Astrocyte (in vitro differentiated cells and primary cell): ENCODE data around the gene GPRC5B. TPM values are rescaled to one million over a fixed set of nuclear protein-coding genes. Genes with fewer than 3 reads are reported as not detected.

Experiments
- DNase-seq: peaks from one replicate; pipeline ENCODE4 v3.0.0-alpha.2; 2010; ENCODE audit warnings: low read depth
- FAIRE-seq: peaks from 2 replicates; lab custom pipeline; 2011; peaks lifted over from hg19 to GRCh38; lab: Jason Lieb, UNC
- H2AFZ ChIP-seq: 2 replicates; pipeline ENCODE4 v1.6.0; 2012; ENCODE audit warnings: low read depth, low read length, inconsistent platforms
- H3K27ac ChIP-seq: 2 replicates; pipeline ENCODE4 v1.5.1; 2011; ENCODE audit warnings: low read depth, low read length, inconsistent platforms
- H3K27me3 ChIP-seq: 2 replicates; pipeline ENCODE4 v1.6.0; 2011; ENCODE audit warnings: low read length, inconsistent platforms; ENCODE audit not compliant: insufficient read depth
- H3K36me3 ChIP-seq: 2 replicates; pipeline ENCODE4 v1.5.1; 2011; ENCODE audit warnings: low read length, inconsistent platforms; ENCODE audit not compliant: insufficient read depth
- H3K4me1 ChIP-seq: 2 replicates; pipeline ENCODE4 v1.5.1; 2011; ENCODE audit warnings: low read length, inconsistent platforms; ENCODE audit not compliant: insufficient read depth
- H3K4me2 ChIP-seq: 2 replicates; pipeline ENCODE4 v1.6.0; 2012; ENCODE audit warnings: low read length, inconsistent platforms
- H3K4me3 ChIP-seq: 2 replicates; pipeline ENCODE4 v1.5.1; 2011; ENCODE audit warnings: low read depth, mild to moderate bottlenecking, low read length, inconsistent platforms; ENCODE audit not compliant: insufficient read depth
- H3K79me2 ChIP-seq: 2 replicates; pipeline ENCODE4 v1.6.0; 2012; ENCODE audit warnings: mild to moderate bottlenecking, low read length, inconsistent platforms; ENCODE audit not compliant: insufficient read depth
- H3K9ac ChIP-seq: 2 replicates; pipeline ENCODE4 v1.6.0; 2012; ENCODE audit warnings: mild to moderate bottlenecking, low read length, inconsistent platforms
- H3K9me3 ChIP-seq: 2 replicates; pipeline ENCODE4 v1.5.1; 2012; ENCODE audit warnings: low read depth, mild to moderate bottlenecking, low read length, inconsistent platforms; ENCODE audit not compliant: insufficient read depth
- H4K20me1 ChIP-seq: 2 replicates; pipeline ENCODE4 v1.6.0; 2012; ENCODE audit warnings: low read length, inconsistent platforms; ENCODE audit not compliant: insufficient read depth
- H3K27ac Mint-ChIP-seq: one replicate; pipeline ENCODE4 v1.8.0; 2021; ENCODE audit warnings: mild to moderate bottlenecking, mixed read lengths; ENCODE audit not compliant: unreplicated experiment
- H3K27me3 Mint-ChIP-seq: one replicate; pipeline ENCODE4 v1.8.0; 2021; ENCODE audit warnings: low read depth, mixed read lengths; ENCODE audit not compliant: unreplicated experiment
- H3K36me3 Mint-ChIP-seq: one replicate; pipeline ENCODE4 v1.8.0; 2021; ENCODE audit warnings: low read depth, mixed read lengths; ENCODE audit not compliant: unreplicated experiment
- H3K4me1 Mint-ChIP-seq: one replicate; pipeline ENCODE4 v1.8.0; 2021; ENCODE audit warnings: low read depth, mixed read lengths; ENCODE audit not compliant: unreplicated experiment
- H3K4me3 Mint-ChIP-seq: one replicate; pipeline ENCODE4 v1.8.0; 2021; ENCODE audit warnings: mild to moderate bottlenecking, moderate library complexity, mixed read lengths; ENCODE audit not compliant: unreplicated experiment
- H3K9me3 Mint-ChIP-seq: one replicate; pipeline ENCODE4 v1.8.0; 2021; ENCODE audit warnings: mild to moderate bottlenecking, mixed read lengths; ENCODE audit not compliant: unreplicated experiment
- CTCF ChIP-seq: IDR thresholded peaks from 2 replicates; pipeline ENCODE4 v1.5.1; 2011; ENCODE audit warnings: low read depth, mild to moderate bottlenecking, inconsistent platforms, low read length, moderate library complexity; ENCODE audit not compliant: insufficient read depth
- EZH2 ChIP-seq: IDR thresholded peaks from 2 replicates; pipeline ENCODE4 v1.6.1; 2012; ENCODE audit warnings: mild to moderate bottlenecking, low read length, inconsistent platforms; ENCODE audit not compliant: insufficient read depth
- total RNA-seq: library from RNA; stranded (reverse); gene quantifications from 2 replicates; pipeline ENCODE4 v1.2.1, GENCODE V29; 2021

The GPRC5B gene
- total RNA-seq, 1 donor from 2014 or later = 9.3 TPM

GRCh38 chr16:19859603-19860002 is 25.0 kb downstream of the GPRC5B start:
- H3K4me1 ChIP-seq = peaks cover 27% of the 10 kb centered on the region
- peak overlapping the region; percentile 95 for H3K27ac ChIP-seq
- Mint-ChIP-seq H3K27me3 (no peaks in the 10 kb centered on the region), H3K4me3 (no peak overlapping the region), H3K36me3 (peaks cover 8% of the 10 kb centered on the region), H3K9me3 (no peaks in the 10 kb centered on the region), H3K4me1 (peaks cover 21% of the 10 kb centered on the region), H3K27ac (peak overlapping the region; percentile 41)
- FAIRE-seq = no peak
- no peak overlapping the region for H3K4me3 ChIP-seq
- peak overlapping the region; percentile 85 for H3K9ac ChIP-seq
- no peaks in the 10 kb centered on the region for H4K20me1 ChIP-seq
- peak overlapping the region; percentile 81 for H3K4me2 ChIP-seq
- H3K36me3 ChIP-seq = no peaks in the 10 kb centered on the region
- H2AFZ ChIP-seq = no peak overlapping the region
- no peaks in the 10 kb centered on the region for H3K79me2 ChIP-seq
- DNase-seq = no peak
- H3K9me3 ChIP-seq = no peaks in the 10 kb centered on the region
- TF ChIP-seq EZH2 (no peak), CTCF (no peak)
- no peaks in the 10 kb centered on the region for H3K27me3 ChIP-seq

- Histone ChIP-seq H3K27me3 (no peaks in the 10 kb centered on the region), H3K4me2 (no peak overlapping the region), H3K27ac (peak overlapping the region; percentile 95), H2AFZ (no peak overlapping the region), H3K9ac (no peak overlapping the region), H3K36me3 (no peaks in the 10 kb centered on the region), H3K4me1 (peaks cover 27% of the 10 kb centered on the region), H3K9me3 (no peaks in the 10 kb centered on the region), H3K4me3 (no peak overlapping the region), H4K20me1 (no peaks in the 10 kb centered on the region), H3K79me2 (no peaks in the 10 kb centered on the region)
- Mint-ChIP-seq H3K9me3 (no peaks in the 10 kb centered on the region), H3K4me1 (peaks cover 21% of the 10 kb centered on the region), H3K27me3 (no peaks in the 10 kb centered on the region), H3K36me3 (peaks cover 8% of the 10 kb centered on the region), H3K27ac (no peak overlapping the region), H3K4me3 (no peak overlapping the region)
- no peak for FAIRE-seq
- no peak for DNase-seq
- TF ChIP-seq EZH2 (no peak), CTCF (no peak)
Measured at GRCh38 chr16:19859166-19859565, 25.5 kb downstream of the GPRC5B start.

- Histone ChIP-seq H3K36me3 (no peaks in the 10 kb centered on the region), H3K4me3 (no peak overlapping the region), H4K20me1 (no peaks in the 10 kb centered on the region), H3K79me2 (no peaks in the 10 kb centered on the region), H3K27ac (peak overlapping the region; percentile 44), H3K9ac (peak overlapping the region; percentile 29), H3K4me2 (peak overlapping the region; percentile 71), H3K9me3 (no peaks in the 10 kb centered on the region), H3K4me1 (peaks cover 27% of the 10 kb centered on the region), H2AFZ (peak overlapping the region; percentile 32), H3K27me3 (no peaks in the 10 kb centered on the region)
- peaks cover 21% of the 10 kb centered on the region for H3K4me1 Mint-ChIP-seq
- no peak overlapping the region for H3K4me3 Mint-ChIP-seq
- peaks cover 8% of the 10 kb centered on the region for H3K36me3 Mint-ChIP-seq
- DNase-seq (peak; percentile 77), FAIRE-seq (no peak)
- no peak overlapping the region for H3K27ac Mint-ChIP-seq
- TF ChIP-seq EZH2 (no peak), CTCF (no peak)
- no peaks in the 10 kb centered on the region for H3K9me3 Mint-ChIP-seq
- no peaks in the 10 kb centered on the region for H3K27me3 Mint-ChIP-seq
Measured at GRCh38 chr16:19858340-19859018, 26.2 kb downstream of the GPRC5B start.
